HG03571 (cell line): Measurements from ENCODE around the gene LIN7B.
"Not testable (repeated sequence)": the region's sequence is repeated elsewhere in the genome, so short reads cannot be mapped to it uniquely, and the experiment has no call there.

Experiments
- ATAC-seq: cut with Tn5 transposase; IDR thresholded peaks from one replicate; pipeline ENCODE4 v1.9.1; 2021; ENCODE audit not compliant: unreplicated experiment

The LIN7B gene

DNA sequence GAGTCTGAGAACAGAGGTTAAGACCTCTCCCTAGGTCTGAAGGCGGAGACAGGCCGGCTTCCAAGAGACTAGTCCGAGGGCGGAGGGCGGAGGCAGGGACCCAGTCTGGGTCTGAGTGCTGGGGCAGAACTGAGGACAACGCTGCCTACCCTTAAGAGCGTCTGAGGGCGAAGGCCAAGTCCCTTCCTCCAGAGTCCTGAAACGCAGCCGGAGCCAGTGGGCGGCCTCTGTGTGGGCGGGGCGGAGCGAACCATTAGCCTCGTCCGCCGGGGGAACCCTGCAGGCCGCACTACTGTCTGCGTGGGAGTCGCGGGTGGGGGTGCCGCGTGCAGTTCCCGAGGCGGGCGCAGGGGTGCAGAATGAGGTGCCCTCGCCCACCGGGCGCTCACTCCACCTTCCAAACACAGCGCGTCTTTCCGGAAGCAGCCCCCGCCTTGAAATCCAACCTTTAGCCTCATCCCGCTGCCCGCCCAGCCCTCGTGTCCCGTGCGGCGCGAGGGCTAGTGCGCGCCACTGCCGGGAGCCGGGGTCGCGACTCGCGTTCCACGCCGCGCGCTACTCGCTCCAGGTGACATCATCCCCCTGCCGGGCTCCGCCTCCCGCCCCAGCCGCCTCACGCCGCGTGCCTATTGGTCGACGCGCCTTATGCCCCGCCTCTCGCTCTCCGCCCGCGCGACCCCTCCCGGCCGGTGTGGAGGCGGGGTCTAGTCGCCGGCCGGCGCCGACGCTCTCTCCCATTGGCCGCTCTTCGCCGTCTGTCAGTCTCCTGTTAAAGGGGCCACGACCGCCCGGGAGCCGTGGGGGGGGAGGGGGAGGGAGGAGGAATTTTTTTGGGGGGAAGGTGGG lies 4.6 kb downstream of the LIN7B start, which contains the start of gene C19orf73:
Gene C19orf73, minus strand, starts transcription at position 579 of the 846 bp plus-strand sequence. Its CDS starts 121 bp downstream, at position 458.
- ATAC-seq: peak; percentile 58

DNA sequence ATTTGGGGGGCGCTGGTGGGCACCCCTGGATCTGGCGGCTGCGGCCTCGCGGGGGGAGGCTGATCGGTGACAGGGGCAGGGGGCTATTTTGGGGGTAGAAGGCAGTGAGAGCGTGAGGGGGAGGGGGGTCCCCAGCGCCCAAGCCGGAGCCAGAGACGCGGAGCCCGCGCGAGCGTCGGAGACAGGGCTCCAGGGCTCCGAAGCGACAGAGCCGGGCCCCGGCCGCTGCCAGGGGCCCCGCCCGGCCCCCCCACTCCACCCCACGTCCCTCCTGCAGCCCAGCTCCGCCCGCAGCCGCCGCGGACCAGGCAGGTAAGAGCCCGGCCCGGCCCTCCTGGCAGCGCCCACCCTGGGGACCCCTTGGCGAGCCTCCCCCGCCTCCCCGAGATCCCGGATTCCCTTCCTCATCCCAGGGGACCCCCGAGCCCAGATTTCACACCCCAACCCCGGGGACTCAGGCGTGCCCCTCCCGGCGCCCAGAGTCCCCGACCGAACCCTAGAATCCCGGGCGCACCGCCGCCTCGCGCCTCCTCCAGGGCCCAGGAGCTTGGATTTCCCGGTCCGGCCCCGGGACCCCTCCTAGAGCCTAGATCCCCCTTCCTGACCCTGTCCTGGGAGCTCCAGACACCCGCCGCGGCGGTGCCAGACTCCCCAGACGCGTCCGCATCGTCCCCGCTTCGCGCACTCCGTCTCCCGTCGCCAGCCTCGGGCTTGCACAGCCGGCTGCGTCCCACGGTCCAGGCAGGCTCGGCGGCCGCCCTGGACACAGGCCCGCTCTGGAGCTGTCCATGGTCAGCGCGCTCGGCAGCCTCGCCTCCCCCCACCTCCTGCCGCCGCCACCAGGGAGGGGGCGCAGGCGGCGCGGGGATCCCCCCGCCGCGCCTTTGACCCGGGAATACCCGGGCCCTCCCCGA lies 5.5 kb downstream of the LIN7B start, which contains the start of gene PPFIA3:
Gene PPFIA3, plus strand, starts transcription at position 134 of the 914 bp plus-strand sequence. CDS start 8,330 bp downstream, outside the sequence.
- ATAC-seq: no peak

DNA sequence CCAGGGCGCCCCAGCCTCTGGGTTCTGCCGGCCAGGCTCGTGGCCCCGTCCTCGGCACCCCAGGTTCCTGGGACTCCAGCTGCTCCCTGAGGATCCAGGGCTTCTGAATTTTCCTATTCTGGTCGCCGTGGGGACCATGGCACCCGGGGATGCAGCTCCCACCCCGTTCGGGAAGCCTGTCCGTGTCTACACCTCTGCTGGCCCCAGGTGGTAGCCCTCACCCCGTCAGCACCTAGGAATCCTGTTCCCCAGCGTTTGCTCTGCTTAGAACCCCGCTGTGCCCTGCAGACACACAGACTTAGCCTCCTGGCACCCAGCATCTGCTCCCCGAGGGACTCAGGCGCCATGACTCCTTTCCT lies 6.1 kb downstream of the LIN7B start:
- ATAC-seq: no peak

DNA sequence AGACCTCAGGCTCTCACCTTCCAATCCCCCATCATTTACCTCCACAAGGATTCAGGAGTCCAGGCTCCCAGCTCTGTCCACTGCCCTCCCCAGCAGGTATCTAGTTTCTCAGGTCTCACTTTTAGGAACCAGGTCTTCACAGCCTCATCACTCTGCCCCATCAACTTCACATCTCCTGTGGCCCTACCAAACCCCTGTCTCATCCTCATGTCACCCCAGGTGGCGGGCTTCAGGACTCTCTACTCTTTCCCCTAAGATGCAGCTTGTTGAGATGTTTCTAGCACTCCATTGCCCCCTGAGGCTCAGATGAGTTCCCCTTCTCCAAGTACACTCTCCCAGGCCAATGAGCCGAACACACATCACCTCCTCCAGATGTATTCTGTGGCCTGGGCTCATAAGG lies 6.7 kb downstream of the LIN7B start:
- no peak for ATAC-seq

DNA sequence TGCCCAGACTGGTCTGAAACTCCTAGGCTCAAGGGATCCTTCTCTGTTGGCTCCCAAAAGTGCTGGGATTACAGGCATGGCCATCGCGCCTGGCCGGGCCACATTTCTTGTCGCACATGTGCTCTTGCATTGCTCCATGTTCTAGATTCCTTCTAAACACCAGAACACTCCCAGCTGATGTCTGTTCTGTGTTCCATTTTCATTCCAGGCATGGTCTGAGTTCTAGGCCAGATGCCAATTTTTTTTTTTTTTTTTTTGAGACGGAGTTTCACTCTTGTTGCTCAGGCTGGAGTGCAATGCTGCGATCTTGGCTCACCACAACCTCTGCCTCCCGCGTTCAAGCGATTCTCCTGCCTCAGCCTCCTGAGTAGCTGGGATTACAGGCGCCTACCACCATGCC lies 7.7 kb downstream of the LIN7B start:
- ATAC-seq: not testable (repeated sequence)

DNA sequence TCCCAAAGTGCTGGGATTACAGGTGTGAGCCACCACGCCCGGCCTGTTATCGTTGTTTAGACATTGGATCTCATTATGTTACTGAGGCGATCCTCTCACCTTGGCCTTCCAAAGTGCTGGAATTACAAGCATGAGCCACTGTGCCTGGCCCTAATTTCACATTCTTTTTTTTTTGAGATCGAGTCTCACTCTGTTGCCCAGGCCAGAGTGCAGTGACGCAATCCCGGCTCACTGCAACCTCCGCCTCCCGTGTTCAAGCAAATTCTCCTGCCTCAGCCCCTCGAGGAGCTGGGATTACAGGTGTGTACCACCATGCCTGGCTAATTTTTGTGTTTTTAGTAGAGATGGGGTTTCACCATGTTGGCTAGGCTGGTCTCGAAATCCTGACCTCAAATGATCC lies 9.1 kb downstream of the LIN7B start:
- not testable (repeated sequence) for ATAC-seq

DNA sequence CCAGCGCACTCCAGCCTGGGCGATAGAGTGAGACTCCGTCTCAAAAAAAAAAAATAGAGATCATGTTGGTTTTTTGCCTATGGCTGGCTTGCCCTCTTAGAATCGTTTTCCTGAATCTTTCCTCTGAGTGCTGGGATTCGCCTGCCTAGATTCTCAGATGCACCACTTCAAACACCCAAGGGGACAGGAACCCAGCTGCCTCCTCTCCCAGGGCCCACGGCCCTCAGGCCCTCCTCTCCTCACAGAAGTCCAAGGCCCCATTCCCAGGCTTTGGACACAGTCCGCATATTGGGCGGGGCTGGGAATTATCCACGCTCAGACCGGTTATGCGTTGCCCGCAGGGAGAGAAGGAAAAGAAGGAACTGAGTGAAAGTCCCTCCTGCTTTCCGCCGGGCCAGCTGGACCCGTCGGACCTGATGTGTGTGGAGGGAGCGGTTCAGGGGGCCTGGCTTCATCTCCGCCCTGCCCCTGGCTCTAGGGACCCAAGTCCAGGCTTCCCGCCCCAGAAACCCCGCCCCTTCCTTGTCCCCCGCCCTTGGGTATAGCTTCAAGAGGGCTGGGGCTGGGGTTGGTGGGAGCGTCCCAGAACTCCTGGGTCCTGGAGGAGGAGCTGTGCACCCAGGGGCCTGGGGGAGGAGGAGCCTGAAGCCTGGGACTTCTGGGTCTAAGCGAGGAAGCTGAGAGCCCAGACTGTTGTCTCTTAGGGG lies 11.0 kb downstream of the LIN7B start:
- no peak for ATAC-seq

DNA sequence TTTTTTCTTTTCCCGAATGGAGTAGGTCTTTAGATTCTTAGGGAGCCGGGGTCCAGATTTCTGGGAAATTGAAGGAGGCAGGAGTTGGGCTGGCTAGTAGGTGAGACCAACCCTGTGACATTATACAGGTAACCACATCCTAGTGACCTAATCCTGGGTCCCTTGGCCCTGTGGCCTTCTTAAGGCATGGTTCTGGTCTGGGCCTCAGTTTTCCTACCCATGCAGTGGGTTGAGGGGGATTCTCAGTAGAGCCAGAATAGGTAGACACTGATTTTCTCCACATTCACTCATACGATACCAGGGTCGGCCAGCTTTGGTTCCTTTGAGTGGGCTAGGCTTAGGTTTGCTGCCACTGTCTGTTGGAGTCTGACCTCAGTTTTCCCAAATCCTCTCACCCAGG lies 12.4 kb downstream of the LIN7B start:
- no peak for ATAC-seq

DNA sequence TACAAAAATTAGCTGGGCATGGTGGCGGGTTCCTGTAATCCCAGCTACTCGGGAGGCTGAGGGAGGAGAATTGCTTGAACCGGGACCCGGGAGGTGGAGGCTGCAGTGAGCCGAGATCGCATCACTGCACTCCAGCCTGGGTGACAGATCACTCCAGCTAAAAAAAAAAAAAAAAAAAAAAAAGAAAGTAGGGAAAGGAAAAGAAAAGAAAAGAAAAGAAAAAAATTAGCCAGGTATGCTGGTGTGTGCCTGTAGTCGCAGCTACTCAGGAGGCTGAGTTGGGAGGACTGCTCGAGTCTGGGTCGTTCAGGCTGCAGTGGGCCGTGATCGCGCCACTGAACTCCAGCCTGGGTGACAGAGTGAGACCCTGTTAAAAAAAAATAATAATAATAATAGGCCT lies 13.1 kb downstream of the LIN7B start:
- ATAC-seq: not testable (repeated sequence)

DNA sequence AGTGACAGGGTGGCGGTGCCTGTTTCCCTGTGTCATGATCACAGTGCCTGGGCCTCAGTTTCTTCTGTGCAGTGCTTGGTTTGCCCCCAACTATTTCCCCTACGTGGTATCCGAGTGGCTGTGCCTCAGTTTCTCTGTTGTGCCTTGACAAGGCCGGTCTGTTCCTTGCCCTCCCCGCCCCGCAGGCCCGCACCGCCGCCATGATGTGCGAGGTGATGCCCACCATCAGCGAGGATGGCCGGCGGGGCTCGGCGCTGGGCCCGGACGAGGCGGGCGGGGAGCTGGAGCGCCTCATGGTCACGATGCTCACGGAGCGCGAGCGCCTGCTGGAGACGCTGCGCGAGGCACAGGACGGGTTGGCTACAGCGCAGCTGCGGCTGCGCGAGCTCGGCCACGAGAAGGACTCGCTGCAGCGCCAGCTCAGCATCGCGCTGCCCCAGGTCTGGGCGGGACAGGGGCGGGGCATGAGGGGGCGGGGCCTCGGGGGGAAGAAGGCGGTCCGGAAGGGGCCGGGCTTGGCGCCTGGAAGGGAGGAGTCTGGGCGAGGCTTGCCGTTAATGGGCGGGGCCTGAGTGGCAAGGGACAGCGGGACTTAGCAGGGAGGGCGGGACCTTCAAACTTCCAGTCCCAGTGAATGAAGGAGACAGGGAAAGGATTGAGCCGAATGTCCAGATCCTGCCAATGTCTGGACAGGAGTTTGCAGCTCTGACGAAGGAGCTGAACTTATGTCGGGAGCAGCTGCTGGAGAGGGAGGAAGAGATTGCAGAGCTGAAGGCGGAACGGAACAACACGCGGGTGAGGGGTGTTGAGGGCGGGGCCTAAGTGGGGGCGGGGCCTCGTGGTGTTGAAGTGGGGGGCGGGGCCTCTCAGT lies 13.7 kb downstream of the LIN7B start:
- ATAC-seq: peak; percentile 70

DNA sequence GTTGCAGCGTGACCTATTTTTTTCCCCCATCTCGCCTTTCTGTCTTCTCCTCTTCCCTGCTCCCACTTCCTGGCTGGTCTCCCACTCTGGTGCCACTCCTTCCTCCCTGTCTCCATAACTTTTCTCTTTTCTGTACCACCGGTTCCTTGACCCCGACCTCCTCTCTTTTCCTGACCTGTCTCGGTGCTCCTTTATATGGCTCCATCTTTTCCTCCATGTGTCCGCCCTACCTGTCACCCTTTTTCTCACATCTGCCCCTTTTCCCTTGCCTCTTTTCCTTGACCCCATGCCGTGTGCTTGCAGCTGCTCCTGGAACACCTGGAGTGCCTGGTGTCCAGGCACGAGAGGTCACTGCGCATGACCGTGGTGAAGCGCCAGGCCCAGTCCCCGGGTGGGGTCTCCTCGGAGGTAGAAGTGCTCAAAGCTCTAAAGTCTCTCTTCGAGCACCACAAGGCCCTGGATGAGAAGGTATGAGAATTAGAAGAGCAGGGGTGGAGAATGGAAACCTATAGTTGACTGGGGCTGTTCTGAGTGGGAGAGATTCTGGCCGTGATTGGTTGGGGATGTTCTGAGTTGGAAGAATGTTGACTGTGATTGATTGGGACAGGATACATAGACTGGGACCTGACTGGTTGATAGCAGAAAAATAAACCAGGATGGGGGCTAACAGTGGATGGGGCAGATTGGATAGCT lies 14.5 kb downstream of the LIN7B start:
- no peak for ATAC-seq

DNA sequence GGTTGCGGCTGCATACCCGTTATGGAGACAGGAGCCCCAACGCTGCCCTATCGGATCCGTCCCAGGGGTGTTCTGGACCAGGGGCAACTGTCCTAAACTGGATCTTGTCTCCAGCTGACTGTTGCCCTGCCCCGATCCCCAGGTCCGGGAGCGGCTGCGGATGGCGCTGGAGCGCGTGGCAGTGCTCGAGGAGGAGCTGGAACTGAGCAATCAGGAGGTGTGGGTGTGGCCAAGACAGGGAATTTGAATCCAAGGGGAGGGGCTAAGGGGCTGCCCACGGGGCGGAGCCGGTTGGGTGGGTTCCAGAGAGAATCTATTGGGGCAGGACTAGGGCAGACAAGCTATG lies 15.0 kb downstream of the LIN7B start:
- no peak for ATAC-seq

DNA sequence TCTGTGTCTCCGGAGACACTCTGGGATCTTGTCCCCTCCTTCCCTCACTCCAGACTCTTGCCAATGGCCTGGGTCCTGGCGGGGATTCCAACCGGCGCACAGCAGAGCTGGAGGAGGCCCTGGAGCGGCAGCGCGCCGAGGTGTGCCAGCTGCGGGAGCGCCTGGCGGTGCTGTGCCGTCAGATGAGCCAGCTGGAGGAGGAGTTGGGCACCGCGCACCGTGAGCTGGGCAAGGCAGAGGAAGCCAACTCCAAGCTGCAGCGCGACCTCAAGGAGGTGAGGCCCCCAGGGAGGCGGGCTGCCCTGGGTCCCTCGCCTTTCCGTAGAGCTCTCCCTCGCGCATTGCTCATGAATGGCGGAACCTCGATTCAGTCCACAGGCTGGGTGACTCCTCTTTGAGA lies 16.2 kb downstream of the LIN7B start:
- no peak for ATAC-seq

DNA sequence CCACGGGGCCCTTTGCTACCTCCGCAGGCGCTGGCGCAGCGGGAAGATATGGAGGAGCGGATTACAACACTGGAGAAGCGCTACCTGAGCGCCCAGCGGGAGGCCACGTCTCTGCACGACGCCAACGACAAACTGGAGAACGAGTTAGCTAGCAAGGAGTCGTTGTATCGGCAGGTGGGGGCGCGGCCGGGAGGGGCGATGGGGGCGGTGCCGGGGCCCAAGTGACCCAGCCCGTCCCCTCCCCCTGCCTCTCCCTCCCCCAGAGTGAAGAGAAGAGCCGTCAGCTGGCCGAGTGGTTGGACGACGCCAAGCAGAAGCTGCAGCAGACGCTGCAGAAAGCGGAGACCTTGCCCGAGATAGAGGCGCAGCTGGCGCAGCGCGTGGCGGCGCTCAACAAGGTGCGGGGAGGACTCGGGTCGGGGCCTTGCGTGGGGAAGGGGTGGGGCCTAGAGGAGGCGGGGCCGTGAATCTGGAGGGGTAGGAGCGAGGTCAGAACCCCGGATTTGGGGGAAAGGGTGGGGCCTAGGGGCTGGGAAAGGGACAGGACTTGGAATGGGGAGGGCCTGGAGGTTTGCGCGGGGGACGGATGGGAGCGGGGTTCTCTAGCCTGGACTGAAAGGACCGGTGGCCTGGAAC lies 18.9 kb downstream of the LIN7B start:
- ATAC-seq: no peak

DNA sequence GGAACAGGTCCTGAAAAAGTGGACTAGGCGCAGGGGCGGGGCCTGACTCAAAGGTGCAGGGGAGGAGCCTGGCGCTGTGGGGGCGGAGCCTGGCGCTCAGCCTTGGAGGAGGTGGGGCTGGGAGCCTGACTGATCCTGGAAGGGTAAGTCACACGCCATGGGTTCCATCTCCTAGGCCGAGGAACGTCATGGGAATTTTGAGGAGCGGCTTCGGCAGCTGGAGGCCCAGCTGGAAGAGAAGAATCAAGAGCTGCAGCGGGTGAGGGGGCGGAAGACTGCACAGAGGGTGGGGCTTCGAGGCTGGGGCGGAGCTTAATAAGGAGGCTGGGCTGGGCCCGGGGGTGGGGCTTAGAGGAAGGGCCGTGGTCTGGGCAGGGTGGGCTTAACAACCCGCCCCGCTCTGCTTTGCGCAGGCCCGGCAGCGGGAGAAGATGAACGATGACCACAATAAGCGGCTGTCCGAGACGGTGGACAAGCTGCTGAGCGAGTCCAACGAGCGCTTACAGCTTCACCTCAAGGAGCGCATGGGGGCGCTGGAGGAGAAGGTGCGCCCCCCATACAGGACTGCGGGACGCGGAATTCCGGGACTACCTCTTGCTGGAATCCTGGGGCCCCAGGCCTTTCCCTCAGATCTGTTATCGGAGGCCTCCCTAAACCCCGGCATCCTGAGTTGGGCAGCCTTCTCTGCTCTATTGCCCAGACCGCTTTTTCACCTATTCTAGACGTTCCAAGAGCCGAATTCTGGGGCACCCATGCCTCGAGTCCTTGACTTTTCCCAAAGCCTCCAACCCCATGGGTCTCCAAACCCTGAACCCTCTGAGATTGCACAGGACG lies 19.7 kb downstream of the LIN7B start:
- no peak for ATAC-seq

DNA sequence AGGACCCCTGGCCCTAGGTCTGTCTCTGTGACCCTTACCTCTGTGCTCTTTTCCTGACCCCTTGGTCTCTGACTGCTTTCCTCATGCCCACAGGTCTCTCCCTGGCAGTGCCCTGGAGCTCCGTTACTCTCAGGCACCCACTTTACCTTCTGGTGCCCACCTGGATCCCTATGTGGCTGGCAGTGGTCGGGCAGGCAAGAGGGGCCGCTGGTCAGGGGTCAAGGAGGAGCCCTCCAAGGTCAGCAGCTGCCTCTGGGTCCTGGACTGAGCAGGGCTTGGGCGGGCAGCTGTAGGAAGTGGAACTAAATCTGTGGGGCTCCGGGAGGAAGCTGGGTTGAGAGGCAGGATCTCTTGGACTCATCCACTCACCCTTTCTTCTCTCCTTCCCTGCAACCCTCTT lies 21.5 kb downstream of the LIN7B start:
- ATAC-seq: no peak

DNA sequence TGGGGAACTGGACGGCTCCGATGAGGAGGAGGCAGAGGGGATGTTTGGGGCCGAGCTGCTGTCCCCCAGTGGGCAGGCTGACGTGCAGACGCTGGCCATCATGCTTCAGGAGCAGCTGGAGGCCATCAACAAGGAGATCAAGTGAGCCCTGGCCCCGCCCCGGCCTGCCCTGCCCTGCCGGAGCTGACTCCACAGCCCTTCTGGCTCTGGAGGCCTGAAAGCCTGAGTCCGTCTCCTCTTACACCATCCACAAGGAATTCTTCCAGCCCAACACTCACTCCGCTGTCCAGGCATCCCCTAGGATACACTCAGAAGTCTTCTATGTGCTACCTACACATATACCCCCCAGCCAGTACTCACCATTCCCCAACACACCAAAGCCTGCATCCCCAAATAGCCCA lies 22.6 kb downstream of the LIN7B start:
- no peak for ATAC-seq

DNA sequence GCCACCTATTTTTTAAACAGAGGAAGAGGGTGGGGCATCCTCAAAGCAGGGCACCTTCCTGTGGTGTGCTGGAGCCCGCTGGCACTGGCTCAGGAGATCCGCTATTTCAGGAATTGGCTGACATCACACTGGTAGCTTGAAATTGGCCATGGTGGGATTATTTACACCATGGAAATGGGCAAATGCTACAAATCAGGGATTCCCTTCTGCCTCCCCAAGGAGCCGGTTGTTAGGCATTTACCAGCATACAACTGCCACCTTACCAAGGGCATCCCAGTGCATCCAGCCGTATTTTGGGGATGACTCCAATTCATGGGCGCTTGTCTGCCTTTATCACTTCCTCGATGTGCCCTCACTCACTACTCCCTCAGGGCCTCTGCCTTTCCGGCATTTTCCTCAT lies 26.8 kb downstream of the LIN7B start:
- ATAC-seq: no peak
